HepG2 (cell line): Measurements from ENCODE around the gene SSH3. TPM values are rescaled to one million over a fixed set of nuclear protein-coding genes. Genes with fewer than 3 reads are reported as not detected.

Experiments
- ATAC-seq: fragments of 200-7000 bp; cut with Tn5 transposase; 3 replicates; pipeline ENCODE4 v1.9.1; 2020; ENCODE audit warnings: mild to moderate bottlenecking, moderate library complexity
- BruUV-seq: library from RNA; stranded (reverse); fragments of 400-500 nt; replicated peaks from 2 replicates; lab custom pipeline; 2021; lab: Mats Ljungman, UMichigan
- CTCF ChIA-PET: fragments of 300-600 bp; formaldehyde crosslinking; extraction: SDS; loops from one replicate; lab custom pipeline; 2021; ENCODE audit warnings: low total read pairs, inconsistent platforms, low intra/inter-chr PET ratio; lab: Yijun Ruan, JAX
- POLR2A ChIA-PET: fragments of 350-600 bp; sonication (Branson Sonifier 250); formaldehyde crosslinking; loops from one replicate; lab custom pipeline; 2020; ENCODE audit warnings: antibody characterized with exemption, inconsistent platforms; lab: Yijun Ruan, JAX
- DNase-seq: peaks from one replicate; pipeline ENCODE4 v3.0.0-alpha.2; 2015; ENCODE audit warnings: low spot score
- FAIRE-seq: peaks from 3 replicates; lab custom pipeline; 2011; peaks lifted over from hg19 to GRCh38; lab: Jason Lieb, UNC
- H2AFZ ChIP-seq: one replicate; pipeline ENCODE4 v1.6.1; 2011; ENCODE audit warnings: low read length, inconsistent platforms
- H3K27ac ChIP-seq: fragments of 300-600 bp; 3 replicates; pipeline ENCODE4 v1.8.0; 2011; ENCODE audit warnings: mixed run types, mild to moderate bottlenecking, mixed read lengths, low read length, inconsistent platforms; ENCODE audit not compliant: insufficient read depth; ENCODE audit errors: extremely low read length
- H3K27me3 ChIP-seq, 2 experiments: fragments of 200-600 bp in 1 of 2; 2 replicates in 1 of 2; 3 replicates in 1 of 2; pipeline versions ENCODE4 v1.6.0 to v1.8.0; 2011; ENCODE audit warnings: low read length in 2 of 2, mild to moderate bottlenecking in 2 of 2, moderate library complexity in 2 of 2, inconsistent platforms in 1 of 2; ENCODE audit not compliant: insufficient read depth in 2 of 2, control insufficient read depth in 1 of 2
- H3K36me3 ChIP-seq, 2 experiments: fragments of 200-600 bp in 1 of 2; replicated peaks in 1 of 2; 2 replicates in 1 of 2; 3 replicates in 1 of 2; pipeline versions ENCODE4 v1.5.1 to v1.8.0; 2011; ENCODE audit warnings: low read length in 2 of 2, inconsistent platforms in 1 of 2; ENCODE audit not compliant: insufficient read depth in 2 of 2, control insufficient read depth in 1 of 2
- H3K4me1 ChIP-seq: 2 replicates; pipeline ENCODE4 v1.5.1; 2012; ENCODE audit warnings: low read length, inconsistent platforms; ENCODE audit not compliant: insufficient read depth
- H3K4me2 ChIP-seq: 2 replicates; pipeline ENCODE4 v1.6.0; 2011; ENCODE audit warnings: low read depth, low read length, inconsistent platforms
- H3K4me3 ChIP-seq, 3 experiments: fragments of 200-600 bp in 1 of 3; sonication (generic), shearing (Covaris generic) in 1 of 3; replicated peaks in 1 of 3; 2 replicates each; pipeline ENCODE4 v1.5.1; 2011 to 2016; ENCODE audit warnings: low read length in 3 of 3, inconsistent platforms in 2 of 3, low read depth in 2 of 3, mild to moderate bottlenecking in 2 of 3, control low read depth in 1 of 3, mixed read lengths in 1 of 3; ENCODE audit not compliant: insufficient read depth in 1 of 3
- H3K79me2 ChIP-seq: one replicate; pipeline ENCODE4 v1.6.1; 2011; ENCODE audit warnings: low read length, inconsistent platforms; ENCODE audit not compliant: insufficient read depth
- H3K9ac ChIP-seq: 2 replicates; pipeline ENCODE4 v1.6.0; 2011; ENCODE audit warnings: mild to moderate bottlenecking, low read depth, low read length, inconsistent platforms; ENCODE audit not compliant: insufficient read depth
- H3K9me3 ChIP-seq: 2 replicates; pipeline ENCODE4 v1.5.1; 2012; ENCODE audit warnings: mild to moderate bottlenecking, low read length
- H4K20me1 ChIP-seq: 2 replicates; pipeline ENCODE4 v1.6.0; 2011; ENCODE audit warnings: inconsistent platforms, mild to moderate bottlenecking, low read length, moderate library complexity; ENCODE audit not compliant: insufficient read depth
- AGO2 ChIP-seq: fragments of 200-400 bp; formaldehyde crosslinking; optimal IDR thresholded peaks from 2 replicates; pipeline ENCODE3; 2017; ENCODE audit warnings: mild to moderate bottlenecking, low read depth, low read length, moderate library complexity
- DRAP1 ChIP-seq: IDR thresholded peaks from 2 replicates; pipeline ENCODE4 v1.6.1; 2016; ENCODE audit warnings: missing genetic modification reagents, missing compliant biosample characterization
- ERF ChIP-seq: IDR thresholded peaks from 2 replicates; pipeline ENCODE4 v1.6.1; 2018; ENCODE audit warnings: missing biosample characterization, missing genetic modification reagents
- GATA4 ChIP-seq: sonication (generic); IDR thresholded peaks from 2 replicates; pipeline ENCODE4 v1.6.1; 2016; ENCODE audit warnings: antibody characterized with exemption, low read depth, borderline replicate concordance
- HNRNPL ChIP-seq: fragments of 200-400 bp; formaldehyde crosslinking; IDR thresholded peaks from 2 replicates; pipeline ENCODE4 v1.6.1; 2017; ENCODE audit warnings: mild to moderate bottlenecking, low read depth, low read length
- LCORL ChIP-seq, 2 experiments: fragments of 450-650 bp in 1 of 2; sonication (generic) in 1 of 2; formaldehyde crosslinking in 1 of 2; IDR thresholded peaks; 2 replicates each; pipeline versions ENCODE4 v1.5.0 to v1.6.1; 2017 to 2020; ENCODE audit warnings: antibody characterized with exemption in 1 of 2, missing genetic modification reagents in 1 of 2
- MTF1 ChIP-seq: sonication (generic); formaldehyde crosslinking; IDR thresholded peaks from 2 replicates; pipeline ENCODE4 v1.5.0; 2020; ENCODE audit warnings: missing genetic modification reagents
- PBX3 ChIP-seq: sonication (generic); formaldehyde crosslinking; IDR thresholded peaks from 2 replicates; pipeline ENCODE4 v1.8.1; 2023; ENCODE audit warnings: missing genetic modification reagents, inconsistent platforms, borderline replicate concordance
- SMC3 ChIP-seq: IDR thresholded peaks from 2 replicates; pipeline ENCODE4 v1.6.1; 2011; ENCODE audit warnings: low read length, improper control_type of control experiment
- SPEN ChIP-seq: sonication (generic); formaldehyde crosslinking; IDR thresholded peaks from 2 replicates; pipeline ENCODE4 v1.5.1; 2020; ENCODE audit warnings: low read depth, mild to moderate bottlenecking, missing genetic modification reagents
- TMF1 ChIP-seq: sonication (generic); formaldehyde crosslinking; IDR thresholded peaks from 2 replicates; pipeline ENCODE4 v1.8.1; 2022; ENCODE audit warnings: low read depth, missing genetic modification reagents
- ZFP41 ChIP-seq: sonication (generic); formaldehyde crosslinking; IDR thresholded peaks from 2 replicates; pipeline ENCODE4 v1.4.0; 2020; ENCODE audit warnings: mild to moderate bottlenecking, missing genetic modification reagents, borderline replicate concordance
- ZNF552 ChIP-seq: sonication (generic); formaldehyde crosslinking; IDR thresholded peaks from 2 replicates; pipeline ENCODE4 v1.9.0; 2022; ENCODE audit warnings: missing genetic modification reagents, mild to moderate bottlenecking, borderline replicate concordance
- ZNF790 ChIP-seq: sonication (generic); formaldehyde crosslinking; IDR thresholded peaks from 2 replicates; pipeline ENCODE4 v1.8.0; 2022; ENCODE audit warnings: missing genetic modification reagents, mild to moderate bottlenecking, borderline replicate concordance
- WGBS: methylation state at CpG from one replicate; pipeline ENCODE4 v1.1.6; 2017; ENCODE audit warnings: low lambda C conversion rate; 5-methylcytosine and 5-hydroxymethylcytosine counted together
- in situ Hi-C: cut with HindIII; loops from 2 replicates; pipeline ENCODE4 v1.10.0; 2017; ENCODE audit warnings: low pct_unique_long_range_greater_than_20kb; ENCODE audit not compliant: extremely low pct_ligation_motif_present
- intact Hi-C: fragments of 100-400 bp; cut with micrococcal nuclease; formaldehyde crosslinking; loops from one replicate; pipeline ENCODE4 v1.10.0; 2022; ENCODE audit not compliant: unreplicated experiment
- polyA plus RNA-seq, 8 experiments: library from polyadenylated mRNA; depleted of rRNA in 3 of 8; stranded (reverse) in 7 of 8; unstranded in 1 of 8; fragments of >200 nt; fragmentation: Illumina TruSeq in 4 of 8; extraction: Trizol in 4 of 8; gene quantifications; 2 replicates each; pipeline versions ENCODE4 v1.2.1 to v1.2.3, GENCODE V29; 2011 to 2016; ENCODE audit warnings: low read depth in 4 of 8, missing spikeins in 1 of 8, mixed read lengths in 1 of 8; ENCODE audit not compliant: insufficient read depth in 1 of 8
- total RNA-seq, 5 experiments: library from RNA; depleted of rRNA; stranded (reverse); fragments of >200 nt; fragmentation: Illumina TruSeq; extraction: Trizol; gene quantifications; 2 replicates each; pipeline ENCODE4 v1.2.3, GENCODE V29; 2016; ENCODE audit warnings: low read depth in 1 of 5
- TF ChIP-seq, protein P1 (sequence below): sonication (generic); formaldehyde crosslinking; IDR thresholded peaks from 2 replicates; pipeline ENCODE4 v1.4.0; 2020; ENCODE audit warnings: missing genetic modification reagents; ENCODE audit errors: not compliant biosample characterization

Gene SSH3
- total and polyA plus RNA-seq, 2 of the 13 experiments (the other 11 are each of a cell fraction or from before 2014, with no cell fraction given) = 12.4 to 18.8 TPM

GRCh38 chr11:67300756-67301312 is 2.5 kb upstream of the SSH3 start:
- no peak overlapping the region for H3K4me2 ChIP-seq
- no TSS peak for BruUV-seq
- no peak overlapping the region for H3K9ac ChIP-seq
- intact Hi-C loops = loop anchor here (5.0 kb wide), 1 partner anchor 39 kb away; no protein-coding TSS in a partner anchor
- peaks cover 9 to 33% of the 10 kb centered on the region in 2 experiments; a peak in 4 of 5 replicates for H3K36me3 ChIP-seq
- no peak overlapping the region for H3K27ac ChIP-seq
- peaks cover 4% of the 10 kb centered on the region; the same call in 1 of the 2 replicates for H3K9me3 ChIP-seq
- TF ChIP-seq LCORL (IDR thresholded peaks at IDR 0.05) (no peak), LCORL (CRISPR knock-in tag; IDR thresholded peaks at IDR 0.05) (no peak), HNRNPL (peak; percentile 23; the same call in 1 of the 2 replicates)
- TF ChIP-seq, all 625 proteins: peak for 1
- H3K79me2 ChIP-seq = peaks cover 5% of the 10 kb centered on the region
- in situ Hi-C loops = no loop called here
- H2AFZ ChIP-seq = no peak overlapping the region
- no peak for DNase-seq
- peaks cover 20% of the 10 kb centered on the region for H3K4me1 ChIP-seq
- H3K4me3 ChIP-seq = no peak overlapping the region
- no peaks in the 10 kb centered on the region for H4K20me1 ChIP-seq
- no peak for ATAC-seq
- POLR2A ChIA-PET = no interaction called here
- no peak for FAIRE-seq
- CTCF ChIA-PET = no interaction called here
- H3K27me3 ChIP-seq = no peaks in the 10 kb centered on the region
- WGBS = 93% methylated on average over 3 of the region's 22 CpGs

- no peak overlapping the region for H3K4me2 ChIP-seq
- in situ Hi-C loops (no loop called here), intact Hi-C loops (loop anchor here (5.0 kb wide), 1 partner anchor 39 kb away; no protein-coding TSS in a partner anchor)
- H3K36me3 ChIP-seq = peaks cover 9 to 32% of the 10 kb centered on the region in 2 experiments; a peak in 4 of 5 replicates
- ATAC-seq (no peak), FAIRE-seq (no peak), DNase-seq (no peak)
- no peak overlapping the region for H3K4me3 ChIP-seq
- no peaks in the 10 kb centered on the region for H3K9me3 ChIP-seq
- no peak overlapping the region for H3K9ac ChIP-seq
- POLR2A ChIA-PET = interaction anchor here (3.5 kb wide), 1 partner anchor 10 kb away, joined by 66 read pairs; the partner anchor contains the start of gene ANKRD13D
- no TSS peak for BruUV-seq
- H3K27ac ChIP-seq = no peak overlapping the region
- no peaks in the 10 kb centered on the region for H4K20me1 ChIP-seq
- no peaks in the 10 kb centered on the region for H3K27me3 ChIP-seq
- CTCF ChIA-PET = no interaction called here
- H2AFZ ChIP-seq = no peak overlapping the region
- H3K4me1 ChIP-seq = peaks cover 20% of the 10 kb centered on the region
- 87% methylated on average over 3 of the region's 28 CpGs for WGBS
- H3K79me2 ChIP-seq = peaks cover 5% of the 10 kb centered on the region
- no peak for TF ChIP-seq DRAP1 (CRISPR knock-in tag)
- TF ChIP-seq ZNF552 (CRISPR knock-in tag) = no peak
- peak; percentile 35; the same call in 1 of the 2 replicates for TF ChIP-seq HNRNPL
- TF ChIP-seq SPEN (CRISPR knock-in tag) = no peak
- TF ChIP-seq TMF1 (CRISPR knock-in tag) = no peak
- TF ChIP-seq AGO2 = peak; percentile 76
- TF ChIP-seq SMC3 = no peak
- TF ChIP-seq, protein P1, sequence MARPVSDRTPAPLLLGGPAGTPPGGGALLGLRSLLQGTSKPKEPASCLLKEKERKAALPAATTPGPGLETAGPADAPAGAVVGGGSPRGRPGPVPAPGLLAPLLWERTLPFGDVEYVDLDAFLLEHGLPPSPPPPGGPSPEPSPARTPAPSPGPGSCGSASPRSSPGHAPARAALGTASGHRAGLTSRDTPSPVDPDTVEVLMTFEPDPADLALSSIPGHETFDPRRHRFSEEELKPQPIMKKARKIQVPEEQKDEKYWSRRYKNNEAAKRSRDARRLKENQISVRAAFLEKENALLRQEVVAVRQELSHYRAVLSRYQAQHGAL (CRISPR knock-in tag) = no peak
- TF ChIP-seq MTF1 (CRISPR knock-in tag) = no peak
- TF ChIP-seq ZFP41 (CRISPR knock-in tag) = no peak
- no peak for TF ChIP-seq PBX3 (CRISPR knock-in tag)
- TF ChIP-seq GATA4 = no peak
- no peak for TF ChIP-seq ZNF790 (CRISPR knock-in tag)
- no peak for TF ChIP-seq ERF
Observed at GRCh38 chr11:67301313-67301921, 1.9 kb upstream of the SSH3 start.
